ENCODE results near the gene DNMBP. TPM values are rescaled to one million over a fixed set of nuclear protein-coding genes. Genes with fewer than 3 reads are reported as not detected.

The DNMBP gene
- total and polyA plus RNA-seq, 2 of the 8 experiments (the other 6 are each of a cell fraction or from before 2014, with no cell fraction given): 19.1 to 26.4 TPM

DNA sequence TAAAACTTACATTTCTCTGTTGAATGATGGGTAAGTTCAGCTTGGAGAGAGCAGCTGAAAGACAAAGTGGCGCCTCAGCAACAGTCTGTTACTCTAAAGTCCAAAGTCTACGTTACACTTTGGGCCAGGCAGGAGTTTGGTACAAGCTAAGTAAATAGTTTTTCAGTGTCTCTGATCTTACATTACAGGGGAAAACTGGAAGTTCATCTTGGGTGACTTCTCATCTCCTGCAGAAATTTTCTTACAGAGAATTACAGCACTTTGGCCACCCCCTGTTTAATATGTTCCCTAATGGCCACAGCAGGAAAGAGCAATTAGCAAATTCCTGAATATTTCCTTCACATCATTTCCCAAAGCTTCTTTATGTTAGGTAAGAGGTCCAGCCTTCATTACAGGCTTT lies 160.2 kb downstream of the DNMBP start:
- no peaks in the 10 kb centered on the region for H4K20me1 ChIP-seq (replicated peaks in 1 of 2; ENCODE audit: control insufficient read depth in 1 of 2, insufficient read depth in 2 of 2, low read length in 2 of 2)
- H3K27me3 ChIP-seq (replicated peaks in 1 of 4; ENCODE audit: control insufficient read depth in 3 of 4, extremely low read depth in 1 of 4, insufficient read depth in 3 of 4, low read length in 3 of 4): no peaks in the 10 kb centered on the region; a peak in 1 of 7 replicates
- H3K27ac ChIP-seq (ENCODE audit: low read depth, low read length): peak overlapping the region; percentile 86
- no peak for DNase-seq (ENCODE audit: low read depth in 1 of 2, low spot score in 2 of 2)
- no peak overlapping the region for H3K14ac ChIP-seq (ENCODE audit: insufficient read length)
- no peaks in the 10 kb centered on the region for H3K79me2 ChIP-seq (ENCODE audit: control insufficient read depth in 1 of 2, insufficient read depth in 2 of 2, low read length in 2 of 2)
- no peak overlapping the region for H3K56ac ChIP-seq (replicated peaks; ENCODE audit: insufficient read length, low read depth, low read length)
- no peaks in the 10 kb centered on the region for H3K79me1 ChIP-seq (ENCODE audit: low read depth, low read length)
- 37% methylated on average over 2 of the region's 2 CpGs; no CpG with 5 or more reads in 1 of the 2 experiments for WGBS, 2 experiments (ENCODE audit: extremely low coverage in 1 of 2, insufficient coverage in 1 of 2, insufficient read length in 1 of 2, insufficient replicate concordance in 2 of 2, low coverage in 1 of 2, low lambda C conversion rate in 2 of 2, missing lambda C conversion rate in 1 of 2)
- peak overlapping the region; percentile 85 for H2BK5ac ChIP-seq (ENCODE audit: low read depth, low read length)
- no peaks in the 10 kb centered on the region for H3K9me3 ChIP-seq (ENCODE audit: insufficient read depth in 2 of 2, low read depth in 1 of 2, low read length in 1 of 2)
- H2BK15ac ChIP-seq (ENCODE audit: low read length): no peak overlapping the region
- H3K36me3 ChIP-seq (ENCODE audit: control insufficient read depth in 2 of 4, insufficient read depth in 4 of 4, low read length in 3 of 4): no peaks in the 10 kb centered on the region
- H3K9ac ChIP-seq (replicated peaks in 1 of 4; ENCODE audit: extremely low read depth in 1 of 4, low read depth in 3 of 4, low read length in 3 of 4): peak overlapping the region in 2 of 4 experiments; percentile 13 to 50; a peak in 3 of 7 replicates
- H3K18ac ChIP-seq (ENCODE audit: extremely low read depth, low read length): 0 out of 2 replicates have a peak overlapping the region, but pooled peaks have one; percentile 33
- peaks cover 8 to 29% (median 20%) of the 10 kb centered on the region in 4 experiments; a peak in 6 of 7 replicates for H3K4me1 ChIP-seq (replicated peaks in 1 of 4; ENCODE audit: control insufficient read depth in 3 of 4, insufficient read depth in 4 of 4, low read length in 3 of 4)
- H3K23ac ChIP-seq (ENCODE audit: insufficient read length): no peak overlapping the region
- H2AFZ ChIP-seq (ENCODE audit: low read length): no peak overlapping the region
- no peak overlapping the region for H3K4ac ChIP-seq (replicated peaks; ENCODE audit: insufficient read length, low read depth, low read length)
- no peak for FAIRE-seq
- H3K4me3 ChIP-seq (ENCODE audit: extremely low read depth in 1 of 4, insufficient read depth in 2 of 4, low read depth in 3 of 4, low read length in 4 of 4): peak overlapping the region in 1 of 4 experiments; percentile 37; a peak in 1 of 8 replicates
- peak overlapping the region; percentile 52 for H4K91ac ChIP-seq (replicated peaks; ENCODE audit: insufficient read length, low read length)
- no peaks in the 10 kb centered on the region for H3K23me2 ChIP-seq (ENCODE audit: low read depth, low read length)
- ChIA-PET POLR2A (ENCODE audit: partially characterized antibody) (interaction anchor here (0.6 to 1.6 kb wide), 6 partner anchors 10 to 1570 kb away, joined by 3 to 6 read pairs (median 4); no protein-coding TSS in a partner anchor), CTCF (ENCODE audit: partially characterized antibody) (interaction anchor here (1.1 to 2.4 kb wide), 8 partner anchors 10 to 490 kb away, joined by 3 to 6 read pairs (median 3); no protein-coding TSS in a partner anchor)
- no peak overlapping the region; the same call in 1 of the 2 replicates for H2AK5ac ChIP-seq (ENCODE audit: low read depth, low read length)
- H4K5ac ChIP-seq (ENCODE audit: insufficient read length, low read depth, low read length): no peak overlapping the region
- H2BK12ac ChIP-seq (ENCODE audit: low read depth, low read length): peak overlapping the region; percentile 95; the same call in 1 of the 2 replicates
- no peak overlapping the region for H4K8ac ChIP-seq (ENCODE audit: extremely low read depth, insufficient read depth, low read length)
- peak overlapping the region; percentile 18 for H2BK120ac ChIP-seq (replicated peaks; ENCODE audit: low read depth, low read length)
- H2BK20ac ChIP-seq (ENCODE audit: low read length): peak overlapping the region; percentile 75; the same call in 1 of the 2 replicates
- H3K4me2 ChIP-seq (ENCODE audit: insufficient read depth in 1 of 2, low read depth in 2 of 2, low read length in 2 of 2): peak overlapping the region; percentile 51 to 62; a peak in 3 of 4 replicates
- no peak for TF ChIP-seq BRCA1 (IDR thresholded peaks at IDR 0.05; ENCODE audit: low read depth, low read length)
- TF ChIP-seq, protein P1, sequence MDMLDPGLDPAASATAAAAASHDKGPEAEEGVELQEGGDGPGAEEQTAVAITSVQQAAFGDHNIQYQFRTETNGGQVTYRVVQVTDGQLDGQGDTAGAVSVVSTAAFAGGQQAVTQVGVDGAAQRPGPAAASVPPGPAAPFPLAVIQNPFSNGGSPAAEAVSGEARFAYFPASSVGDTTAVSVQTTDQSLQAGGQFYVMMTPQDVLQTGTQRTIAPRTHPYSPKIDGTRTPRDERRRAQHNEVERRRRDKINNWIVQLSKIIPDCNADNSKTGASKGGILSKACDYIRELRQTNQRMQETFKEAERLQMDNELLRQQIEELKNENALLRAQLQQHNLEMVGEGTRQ (IDR thresholded peaks at IDR 0.05; ENCODE audit: low read length): no peak
- TF ChIP-seq SRF (IDR thresholded peaks at IDR 0.05; ENCODE audit: low read depth, low read length): no peak
- no peak for TF ChIP-seq RFX5 (IDR thresholded peaks at IDR 0.05; ENCODE audit: borderline replicate concordance, low read depth, low read length)
- TF ChIP-seq NANOG (IDR thresholded peaks at IDR 0.05; ENCODE audit: insufficient read depth, low read depth, low read length, poor library complexity, severe bottlenecking): peak; percentile 26
- TF ChIP-seq SIN3A (conservative IDR thresholded peaks at IDR 0.05 in 1 of 2, IDR thresholded peaks at IDR 0.05 in 1 of 2; ENCODE audit: low read depth in 1 of 2, low read length in 2 of 2): no peak
- TF ChIP-seq RBBP5 (IDR thresholded peaks at IDR 0.05; ENCODE audit: borderline replicate concordance, low read depth, low read length): no peak
- no peak for TF ChIP-seq SP1 (IDR thresholded peaks at IDR 0.05; ENCODE audit: low read depth, low read length)
- TF ChIP-seq HDAC2 (IDR thresholded peaks at IDR 0.05; ENCODE audit: borderline replicate concordance in 1 of 2, low read depth in 2 of 2, low read length in 2 of 2): no peak
- no peak for TF ChIP-seq RNF2 (IDR thresholded peaks at IDR 0.05; ENCODE audit: borderline replicate concordance, low read depth, low read length, missing control alignments, poor library complexity, severe bottlenecking)
- peak; percentile 29; the same call in 1 of the 2 replicates for TF ChIP-seq TEAD4 (IDR thresholded peaks at IDR 0.05; ENCODE audit: low read depth, low read length)

All from H1 (cell line).